ENCODE measurements around the gene TCF12.
"Not testable (repeated sequence)": the region's sequence is repeated elsewhere in the genome, so short reads cannot be mapped to it uniquely, and the experiment has no call there.

Gene TCF12

DNA sequence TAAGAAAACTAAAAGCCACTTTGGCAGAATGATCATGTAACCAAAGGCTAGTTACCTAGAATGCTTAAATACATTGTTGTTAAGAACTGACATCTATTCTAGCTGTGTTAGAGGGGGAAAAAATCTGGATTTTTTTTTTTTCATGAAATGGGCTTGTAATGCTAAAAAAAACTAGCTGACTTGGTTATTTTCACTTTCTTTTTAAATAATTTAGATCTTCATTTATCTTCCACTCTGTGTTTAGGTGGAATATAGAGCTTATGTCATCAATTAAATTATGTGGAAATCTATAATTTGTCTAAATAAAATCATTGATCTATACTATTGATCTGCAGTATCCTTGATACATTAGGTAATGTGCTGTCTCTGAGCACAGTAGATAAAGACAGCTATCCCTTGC lies 217.4 kb downstream of the TCF12 start:
- DNase-seq (ENCODE audit: low read depth in 2 of 2): no peak

DNA sequence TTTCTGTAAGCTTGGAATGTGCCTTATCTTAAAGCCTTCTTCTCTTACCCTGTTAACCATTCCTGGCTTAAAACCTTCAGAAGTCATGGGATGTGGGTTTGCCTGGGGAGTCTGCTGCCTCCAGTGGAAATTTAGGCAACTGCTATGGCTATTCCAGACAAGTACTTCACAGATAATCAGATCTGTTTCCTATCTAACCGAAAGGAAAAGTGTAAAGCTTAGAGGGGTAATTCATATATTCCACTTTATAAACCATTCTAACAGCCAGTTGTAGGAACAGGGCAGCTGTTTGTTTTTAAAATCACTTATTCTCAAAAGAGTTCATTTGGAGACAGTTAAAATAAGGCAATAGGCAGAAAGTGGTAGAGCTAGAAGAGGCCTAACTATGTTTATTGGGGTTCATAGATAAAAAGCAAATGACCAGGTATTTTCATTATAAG lies 219.9 kb downstream of the TCF12 start:
- no peak for DNase-seq (ENCODE audit: low read depth in 2 of 2)

DNA sequence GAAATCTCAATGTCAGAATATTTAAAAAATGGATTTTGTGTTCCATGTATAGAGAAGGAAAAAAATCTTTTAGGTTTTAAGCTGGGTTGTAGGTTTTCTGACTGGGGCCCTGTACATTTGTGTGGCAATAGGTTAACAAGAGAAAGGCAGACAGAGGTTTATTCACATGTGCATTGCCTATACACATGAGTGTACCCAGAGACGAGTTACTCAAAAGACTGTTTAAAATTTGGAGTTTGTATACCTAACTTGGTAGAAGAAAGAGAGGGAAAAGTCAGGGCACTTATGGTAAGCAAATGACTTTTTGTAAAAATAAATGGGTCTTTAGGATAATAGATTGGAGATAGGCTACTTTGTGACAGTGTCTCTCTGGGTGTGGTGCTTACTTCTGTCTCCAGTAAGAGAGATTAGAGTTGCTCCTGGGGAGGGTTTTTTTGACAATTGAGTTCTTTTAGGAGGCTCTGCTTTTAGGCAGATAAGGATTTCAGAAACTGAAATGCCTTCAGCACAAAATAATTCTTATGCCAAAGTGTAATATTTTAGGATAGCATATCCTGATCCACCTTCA lies 225.2 kb downstream of the TCF12 start:
- no peak for DNase-seq (ENCODE audit: low read depth in 2 of 2)

DNA sequence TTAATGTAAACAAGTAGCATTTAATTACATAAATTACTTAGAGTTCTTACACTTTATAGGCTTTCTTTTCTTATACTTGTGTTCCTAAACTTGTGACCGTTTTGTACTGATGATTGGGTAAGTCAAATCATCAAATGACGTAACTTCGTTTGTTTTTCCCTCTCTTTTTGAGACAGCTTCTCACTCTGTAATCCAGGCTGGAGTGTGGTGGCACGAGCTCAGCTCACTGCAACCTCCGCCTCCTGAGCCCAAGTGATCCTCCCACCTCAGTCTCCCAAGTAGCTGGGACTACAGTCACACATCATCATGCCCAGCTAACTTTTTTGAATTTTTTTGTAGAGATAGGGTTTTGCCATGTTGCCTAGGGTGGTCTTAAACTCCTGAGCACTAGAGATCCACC lies 226.0 kb downstream of the TCF12 start:
- DNase-seq (ENCODE audit: low read depth in 2 of 2): no peak

DNA sequence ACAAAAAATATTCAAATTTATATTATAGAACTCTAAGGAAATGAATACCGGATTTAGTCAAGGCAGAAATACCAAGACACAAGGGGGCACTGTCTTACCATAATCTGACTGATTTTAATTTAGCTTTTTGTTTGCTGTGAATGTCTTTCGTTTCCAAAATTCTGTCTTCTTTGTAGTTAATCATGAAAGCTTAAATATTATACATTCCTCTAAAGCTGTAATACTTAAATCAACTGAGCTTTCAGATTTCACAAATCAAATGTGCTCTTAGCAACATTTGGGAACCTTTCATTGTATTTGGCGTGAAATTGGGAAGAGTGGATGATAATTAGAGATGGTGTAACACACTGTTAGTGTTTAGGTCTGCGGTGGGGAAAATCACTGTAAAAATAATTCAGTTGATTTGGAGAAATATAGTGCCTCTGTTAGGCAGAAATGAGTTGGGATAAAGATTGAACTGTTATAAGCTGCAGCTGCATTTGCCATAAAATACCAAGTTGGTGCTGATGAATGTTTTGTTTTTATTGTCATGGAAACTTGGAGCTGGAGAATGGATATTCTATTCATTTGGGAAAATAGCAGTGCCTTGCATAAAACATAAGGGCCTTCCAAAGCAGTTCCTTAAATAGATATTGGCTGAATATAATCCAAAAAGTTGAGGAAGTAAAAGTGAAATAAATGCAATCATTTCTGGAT lies 228.2 kb downstream of the TCF12 start:
- DNase-seq (ENCODE audit: low read depth in 2 of 2): no peak

DNA sequence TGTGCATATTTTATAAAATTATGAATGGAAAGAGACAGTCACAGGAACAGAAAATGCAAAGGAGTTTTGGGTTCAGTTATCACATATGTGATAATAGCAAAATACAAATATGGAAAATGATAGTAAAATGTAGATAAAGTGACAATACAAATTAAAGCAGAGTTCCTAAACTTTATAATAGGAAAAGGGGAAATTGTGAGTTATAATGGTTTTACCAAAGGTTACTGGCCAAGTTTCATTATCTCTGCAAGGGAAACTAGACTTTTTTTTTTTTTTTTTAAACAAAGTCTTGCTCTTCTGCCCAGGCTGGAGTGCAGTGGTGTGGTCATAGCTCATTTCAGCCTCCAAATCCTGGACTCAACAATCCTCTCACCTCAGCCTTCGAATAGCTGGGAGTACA lies 229.2 kb downstream of the TCF12 start:
- DNase-seq (ENCODE audit: low read depth in 2 of 2): no peak

DNA sequence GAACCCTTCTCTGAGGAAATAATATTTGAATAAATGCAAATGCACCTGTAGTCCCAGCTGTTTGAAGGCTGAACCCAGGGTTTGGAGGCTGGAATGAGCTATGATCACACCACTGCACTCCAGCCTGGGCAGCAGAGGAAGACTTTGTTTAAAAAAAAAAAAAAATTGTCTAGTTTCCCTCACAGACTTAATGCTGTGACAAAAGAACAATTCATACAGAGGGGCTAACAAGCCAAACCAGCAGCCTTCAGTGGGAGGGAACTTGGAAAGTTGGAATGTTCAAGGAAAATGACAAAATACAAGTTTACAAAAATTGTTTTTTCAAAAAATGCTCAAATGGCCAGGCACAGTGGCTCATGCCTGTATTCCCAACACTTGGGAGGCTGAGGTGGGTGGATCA lies 229.8 kb downstream of the TCF12 start:
- DNase-seq (ENCODE audit: low read depth in 2 of 2): no peak

DNA sequence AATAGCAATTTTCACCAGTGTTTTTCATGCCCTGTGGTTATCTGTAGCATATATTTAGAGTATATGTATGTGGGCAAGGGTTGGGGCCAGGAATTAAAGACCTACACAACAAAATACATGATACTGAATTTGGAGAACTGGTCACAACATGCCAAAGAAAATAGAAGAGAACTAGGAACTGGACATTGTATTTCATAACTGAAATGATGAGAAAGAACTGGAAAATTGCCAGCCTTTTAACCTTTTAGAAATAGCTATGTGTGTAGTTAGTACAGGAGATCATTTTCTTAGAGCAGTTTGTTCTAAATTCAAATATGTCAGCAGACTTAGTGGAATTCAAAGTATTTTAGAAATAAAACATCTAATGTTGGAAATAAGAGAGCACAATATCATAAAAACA lies 230.8 kb downstream of the TCF12 start:
- DNase-seq (ENCODE audit: low read depth in 2 of 2): no peak

DNA sequence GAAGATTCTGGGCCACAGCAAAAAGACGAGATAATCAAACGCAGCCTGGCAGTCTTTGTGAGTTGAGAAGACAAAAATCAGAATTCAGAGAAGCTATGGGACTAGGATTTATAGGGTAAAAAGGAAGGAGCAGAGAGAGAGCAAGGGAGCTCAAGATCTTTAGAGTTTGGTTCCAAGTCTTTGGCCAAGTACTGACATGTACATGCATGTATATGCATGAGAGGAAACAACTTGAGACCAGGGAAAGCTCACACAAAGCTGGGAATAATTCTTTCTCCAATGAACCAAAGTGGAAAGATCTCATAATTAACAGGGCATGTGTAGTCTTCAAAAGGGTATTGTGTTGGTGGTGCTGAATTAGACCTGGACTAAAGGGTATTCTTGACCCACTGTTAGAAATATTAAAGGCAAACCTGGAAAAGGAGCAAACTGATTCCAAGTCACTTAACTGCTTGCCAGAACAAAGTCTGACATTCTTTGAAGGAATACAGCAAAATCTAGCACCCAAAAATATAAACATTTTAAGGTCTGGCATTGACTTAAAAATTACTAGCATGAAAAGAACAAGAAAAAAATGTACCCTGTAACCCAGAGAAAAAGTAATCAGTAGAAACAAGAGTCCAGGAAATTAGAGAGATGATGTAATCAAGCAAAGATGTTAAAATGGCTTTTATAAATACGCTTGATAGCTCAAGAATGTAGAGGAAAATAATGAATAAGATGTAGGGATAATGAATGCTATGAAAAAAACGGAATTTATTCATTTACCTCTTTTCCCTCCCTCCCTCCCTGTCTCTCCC lies 231.8 kb downstream of the TCF12 start:
- DNase-seq (ENCODE audit: low read depth in 2 of 2): no peak

DNA sequence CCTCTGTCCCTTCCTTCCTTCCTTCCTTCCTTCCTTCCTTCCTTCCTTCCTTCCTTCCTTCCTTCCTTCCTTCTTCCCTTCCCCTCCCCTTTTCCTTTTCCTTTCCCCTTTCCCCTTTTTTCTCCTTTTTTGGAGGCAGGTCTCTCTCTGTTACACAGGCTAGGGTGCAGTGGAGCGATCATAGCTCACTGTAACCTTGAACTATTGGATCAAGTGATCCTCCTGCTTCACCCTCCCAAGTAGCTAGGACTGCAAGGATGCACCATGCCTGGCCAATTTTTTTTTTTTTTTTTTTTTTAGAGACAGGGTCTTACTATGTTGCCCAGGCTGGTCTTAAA lies 232.4 kb downstream of the TCF12 start:
- DNase-seq (ENCODE audit: low read depth in 2 of 2): not testable (repeated sequence)

DNA sequence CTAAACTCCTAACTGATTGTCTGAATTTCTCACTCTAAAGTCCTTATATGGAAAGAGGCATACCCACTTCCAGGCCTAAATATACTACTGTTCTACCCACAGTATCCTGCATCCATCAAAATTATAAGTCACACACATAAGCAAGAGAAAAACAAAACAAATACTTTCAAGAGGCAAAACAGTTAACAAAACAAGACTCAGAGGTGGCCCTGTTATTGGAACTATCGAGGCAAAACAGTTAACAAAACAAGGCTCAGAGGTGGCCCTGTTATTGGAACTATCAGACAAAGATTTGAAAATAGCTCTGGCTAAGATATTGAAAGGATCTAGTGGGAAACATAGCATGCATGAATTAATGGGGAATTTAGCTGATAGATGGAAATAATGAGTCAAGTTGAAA lies 233.7 kb downstream of the TCF12 start:
- no peak for DNase-seq (ENCODE audit: low read depth in 2 of 2)

DNA sequence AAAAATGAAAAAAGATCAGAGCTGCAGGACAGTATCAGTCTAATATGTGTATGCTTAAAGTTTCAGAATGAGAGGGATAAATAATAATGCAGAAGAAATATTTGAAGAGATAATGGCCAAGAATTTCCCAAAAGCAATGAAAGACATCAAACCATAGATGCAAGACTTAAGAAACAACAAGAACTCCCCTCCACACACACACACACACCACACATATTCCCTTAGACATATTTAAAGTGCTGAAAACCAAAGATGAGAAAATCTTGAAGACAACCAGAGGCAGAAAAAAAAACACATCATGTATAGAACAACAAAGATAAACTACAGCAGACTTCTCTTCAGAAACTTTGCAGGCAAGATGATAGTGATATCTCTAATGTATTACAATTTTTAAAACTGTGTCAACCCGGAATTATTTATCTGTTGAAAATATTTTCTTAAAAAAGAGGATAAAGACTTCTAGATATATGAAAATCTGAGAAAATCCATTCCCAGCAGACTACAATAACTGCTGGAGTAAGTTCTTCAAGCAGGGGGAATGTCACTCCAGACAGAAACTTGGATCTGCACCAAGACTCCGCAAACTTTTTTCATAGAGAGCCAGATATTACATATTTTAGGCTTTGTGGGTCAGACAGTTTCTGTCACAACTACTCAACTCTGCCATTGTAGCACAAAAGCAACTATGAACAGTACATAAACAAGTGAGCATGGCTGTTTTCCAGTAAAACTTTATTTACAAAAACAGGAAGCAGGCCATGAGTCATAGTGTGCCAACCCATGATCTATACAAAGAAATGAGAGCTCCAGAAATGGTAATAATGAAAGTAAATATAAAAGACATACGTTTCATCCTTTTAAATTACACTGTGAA lies 234.5 kb downstream of the TCF12 start:
- no peak for DNase-seq (ENCODE audit: low read depth in 2 of 2)

DNA sequence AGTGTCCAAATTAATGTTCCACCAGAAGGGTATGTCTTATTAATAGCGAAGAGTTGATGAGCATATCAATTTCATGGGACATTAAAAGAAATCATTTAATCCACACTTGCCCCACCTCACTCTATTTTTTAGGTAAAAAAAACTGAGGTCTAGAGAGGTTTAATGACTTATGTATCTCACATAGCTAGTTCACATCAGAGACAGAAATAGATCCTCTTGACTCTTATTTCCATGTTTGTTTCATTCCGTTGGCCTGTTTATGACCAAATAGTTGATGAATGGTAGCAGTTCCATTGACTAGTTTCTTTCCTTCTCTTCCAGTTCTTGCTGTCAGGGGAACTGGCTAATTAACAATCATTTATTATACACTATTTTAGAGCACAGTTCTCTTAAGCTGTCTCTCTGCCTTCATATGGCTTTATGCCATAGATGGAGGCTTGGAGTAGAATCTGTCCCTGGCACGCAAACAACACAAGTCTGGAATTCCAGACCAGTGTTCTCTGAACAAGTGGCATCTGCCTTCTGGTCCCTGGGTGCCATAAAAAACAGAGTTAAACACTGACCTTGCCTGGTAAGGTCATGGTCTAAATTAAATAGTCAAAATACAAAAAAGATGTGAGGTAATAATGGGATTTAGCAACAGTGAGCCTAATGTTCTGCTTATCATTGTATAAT lies 237.9 kb downstream of the TCF12 start:
- DNase-seq (ENCODE audit: low read depth in 2 of 2): no peak

DNA sequence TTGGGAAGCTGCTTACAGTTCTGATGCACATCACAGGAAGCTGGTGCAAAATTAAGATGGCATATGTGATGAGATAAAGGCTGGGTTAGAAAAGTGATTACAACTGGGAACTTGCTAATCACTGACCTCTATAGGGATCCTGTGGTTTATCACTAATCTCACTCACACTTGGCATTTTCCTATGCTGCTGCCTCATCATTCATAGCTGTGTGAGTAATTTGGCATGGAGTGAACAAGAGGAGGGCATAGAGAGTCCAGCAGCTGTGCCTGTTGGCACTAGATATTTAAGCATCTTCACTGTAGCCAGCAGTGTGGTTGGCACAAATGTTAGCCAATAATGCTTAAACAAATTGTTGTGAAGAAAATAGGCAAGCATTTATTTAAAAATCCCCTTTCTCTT lies 240.1 kb downstream of the TCF12 start:
- no peak for DNase-seq (ENCODE audit: low read depth in 2 of 2)

DNA sequence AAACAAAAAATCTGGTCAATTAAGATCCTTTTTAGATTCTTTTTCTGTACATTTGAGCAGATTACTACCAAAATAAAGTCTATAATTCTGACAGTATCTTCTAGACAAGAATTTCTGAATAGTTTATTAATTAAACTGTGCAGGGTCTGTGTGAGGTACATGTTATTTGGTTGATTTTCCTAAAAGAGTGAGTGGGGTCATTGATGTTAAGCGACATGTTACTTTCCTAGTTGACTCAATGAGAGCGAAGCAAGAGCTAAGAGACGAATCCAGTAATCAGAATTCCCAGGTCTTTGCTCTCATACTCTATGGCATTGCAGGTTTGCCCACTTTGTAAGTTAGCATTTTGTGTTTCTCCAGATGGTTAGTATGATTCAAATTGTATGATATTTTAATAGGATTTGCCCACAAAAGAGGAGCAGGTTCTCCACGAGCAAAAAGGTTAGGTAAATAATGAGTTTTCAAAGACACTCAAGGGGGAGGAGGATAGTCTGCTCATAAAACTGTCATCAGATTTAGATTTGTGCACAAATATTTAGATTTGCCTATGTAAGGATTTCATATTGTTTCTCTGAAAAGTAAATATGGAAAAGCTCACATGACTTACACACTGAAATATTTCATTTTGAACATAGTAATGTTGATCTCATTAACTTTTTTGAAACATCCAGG lies 240.7 kb downstream of the TCF12 start:
- DNase-seq (ENCODE audit: low read depth in 2 of 2): no peak

DNA sequence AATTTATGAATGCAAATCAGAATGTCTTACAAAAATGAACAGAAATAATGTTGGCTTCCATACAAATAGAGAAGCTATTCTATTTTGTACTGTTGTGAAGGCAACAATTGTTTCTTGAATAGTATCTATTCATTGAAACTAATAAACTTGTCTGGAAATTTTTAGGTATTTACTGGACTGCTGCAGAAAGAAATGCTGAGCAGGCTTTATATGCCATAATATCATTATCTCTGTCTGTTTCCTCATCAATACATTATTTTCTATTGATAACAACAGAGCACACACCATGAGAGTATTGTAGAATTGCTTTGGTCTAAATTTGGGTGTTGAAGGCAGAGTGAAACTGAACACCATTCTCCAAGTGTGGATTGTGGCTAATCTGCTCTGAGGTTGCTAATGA lies 241.3 kb downstream of the TCF12 start:
- DNase-seq (ENCODE audit: low read depth in 2 of 2): no peak

DNA sequence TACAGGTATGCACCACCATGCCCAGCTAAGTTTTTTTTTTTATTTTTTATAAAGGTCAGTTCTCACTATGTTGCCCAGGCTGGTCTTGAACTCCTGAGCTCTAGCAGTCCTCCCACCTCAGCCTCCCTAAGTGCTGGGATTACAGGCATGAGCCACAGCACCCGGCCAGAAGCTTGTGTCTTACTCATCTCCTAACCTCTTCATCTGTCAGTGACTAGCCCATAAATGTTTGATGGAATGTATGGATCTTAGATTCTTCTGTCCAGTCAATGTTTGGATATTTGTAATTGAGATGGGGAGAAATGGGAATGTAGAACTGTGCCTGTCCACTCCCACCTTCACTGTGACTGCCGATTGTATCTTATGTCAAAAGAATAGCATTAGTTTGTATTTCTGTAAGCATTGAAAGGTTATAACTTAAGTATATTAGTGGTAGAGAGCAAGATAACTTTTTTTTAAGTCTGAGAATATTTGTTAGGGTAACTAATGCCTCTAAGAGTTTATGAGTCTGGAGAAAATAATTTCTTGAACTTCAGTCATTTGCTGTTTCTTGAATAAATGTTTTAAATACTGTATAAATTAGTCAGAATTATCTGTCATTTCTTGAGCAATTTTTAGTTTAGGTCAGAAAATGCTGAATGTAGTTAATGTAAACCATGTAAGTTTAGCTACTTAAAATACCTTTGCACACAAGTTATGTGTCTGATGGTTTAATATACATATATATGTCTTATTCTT lies 242.5 kb downstream of the TCF12 start:
- DNase-seq (ENCODE audit: low read depth in 2 of 2): no peak

DNA sequence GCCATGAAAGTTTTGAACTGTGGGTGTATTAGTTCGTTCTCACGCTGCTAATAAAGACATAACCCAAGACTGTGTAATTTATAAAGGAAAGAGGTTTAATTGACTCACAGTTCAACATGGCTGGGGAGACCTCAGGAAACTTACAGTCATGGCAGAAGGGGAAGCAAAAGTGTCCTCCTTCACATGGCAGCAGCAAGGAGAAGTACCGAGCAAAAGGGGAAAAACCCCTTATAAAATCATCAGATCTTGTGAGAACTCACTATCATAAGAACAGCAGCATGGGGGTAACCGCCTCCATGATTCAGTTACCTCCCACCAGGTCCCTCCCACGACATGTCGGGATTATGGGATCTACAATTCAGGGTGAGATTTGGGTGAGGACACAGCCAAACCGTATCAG lies 245.8 kb downstream of the TCF12 start:
- DNase-seq (ENCODE audit: low read depth in 2 of 2): not testable (repeated sequence)

DNA sequence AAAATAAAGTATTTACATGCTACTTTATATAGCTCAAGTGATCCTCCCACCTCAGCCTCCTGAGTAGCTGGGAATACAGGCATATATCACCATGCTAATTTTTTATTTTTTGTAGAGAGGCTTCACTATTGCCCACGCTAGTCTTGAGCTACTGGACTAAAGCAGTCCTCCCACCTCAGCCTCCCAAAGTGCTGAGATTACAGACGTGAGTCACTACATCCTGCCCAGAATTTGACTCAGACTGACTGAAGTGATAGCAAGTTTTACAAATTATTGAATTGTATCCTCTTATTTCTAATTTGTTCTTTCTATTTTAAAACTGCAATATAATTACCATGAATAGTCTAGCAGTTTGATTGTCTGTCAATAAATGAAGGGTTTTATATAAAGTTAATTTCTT lies 247.5 kb downstream of the TCF12 start:
- DNase-seq (ENCODE audit: low read depth in 2 of 2): no peak

DNA sequence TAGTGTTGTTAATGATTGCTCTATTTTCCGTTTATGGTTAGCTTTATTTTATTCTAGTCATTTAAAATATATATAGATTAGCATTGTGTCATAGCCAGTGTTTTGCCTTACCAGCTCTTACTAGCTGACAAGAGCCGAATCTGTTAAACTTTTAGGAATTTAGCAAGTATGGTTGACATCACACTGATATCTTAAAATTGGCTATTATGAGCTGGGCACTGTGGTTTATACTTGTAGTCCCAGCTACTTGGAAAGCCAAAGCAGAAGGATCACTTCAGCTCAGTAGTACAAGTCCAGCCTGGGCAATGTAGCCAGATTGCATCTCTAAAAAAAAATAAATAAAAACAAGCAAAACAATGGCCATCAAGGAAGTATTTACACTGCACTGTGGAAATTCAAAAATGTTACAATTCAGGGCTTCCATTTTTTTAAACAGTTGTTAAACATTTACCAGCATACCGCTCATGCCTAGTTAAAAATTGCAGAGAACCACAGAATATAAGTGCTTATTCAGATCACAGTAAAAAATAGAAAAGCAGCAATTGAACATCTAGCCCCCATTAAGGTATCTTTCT lies 249.5 kb downstream of the TCF12 start:
- no peak for DNase-seq (ENCODE audit: low read depth in 2 of 2)
